ENCODE results near the gene PADI1.

Gene PADI1

DNA sequence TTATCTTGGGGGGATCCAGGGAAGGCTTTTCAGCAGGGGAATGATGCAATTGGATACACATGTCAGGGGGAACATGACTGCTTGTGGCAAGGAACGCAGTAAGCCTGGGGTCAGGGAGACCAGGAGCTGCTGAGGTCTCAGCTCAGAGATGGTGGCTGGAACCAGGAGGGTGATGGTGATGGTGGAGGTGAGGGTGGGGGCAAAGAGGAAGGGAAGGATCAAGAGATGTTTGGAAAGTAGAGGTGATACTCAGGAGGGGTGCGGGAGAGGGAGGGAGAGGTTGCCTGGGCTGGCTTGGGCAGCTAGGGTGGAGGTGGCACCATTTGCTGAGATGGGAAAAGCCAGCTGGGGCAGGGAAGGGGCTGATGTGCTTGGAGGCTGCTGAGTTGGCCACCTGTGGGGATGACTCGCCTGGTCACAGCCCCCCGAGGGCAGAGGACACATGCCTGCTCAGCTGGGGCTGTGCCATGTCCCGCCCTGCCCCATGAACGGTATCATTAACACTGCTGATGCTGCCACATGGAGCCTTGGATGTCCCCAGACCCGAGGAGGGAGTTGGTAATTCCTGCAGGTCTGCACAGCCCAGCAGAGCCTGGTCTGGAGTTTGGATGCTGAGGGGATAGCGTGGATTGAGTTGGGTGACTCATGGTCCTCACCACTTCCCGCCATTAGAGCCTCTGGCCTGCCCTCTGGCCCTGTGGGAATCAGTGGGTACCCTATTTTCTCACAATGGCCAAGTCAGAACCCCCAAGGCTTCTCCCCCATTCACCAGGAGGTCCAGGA lies 6.3 kb upstream of the PADI1 start:
- DNase-seq (ENCODE audit: low read depth): no peak

DNA sequence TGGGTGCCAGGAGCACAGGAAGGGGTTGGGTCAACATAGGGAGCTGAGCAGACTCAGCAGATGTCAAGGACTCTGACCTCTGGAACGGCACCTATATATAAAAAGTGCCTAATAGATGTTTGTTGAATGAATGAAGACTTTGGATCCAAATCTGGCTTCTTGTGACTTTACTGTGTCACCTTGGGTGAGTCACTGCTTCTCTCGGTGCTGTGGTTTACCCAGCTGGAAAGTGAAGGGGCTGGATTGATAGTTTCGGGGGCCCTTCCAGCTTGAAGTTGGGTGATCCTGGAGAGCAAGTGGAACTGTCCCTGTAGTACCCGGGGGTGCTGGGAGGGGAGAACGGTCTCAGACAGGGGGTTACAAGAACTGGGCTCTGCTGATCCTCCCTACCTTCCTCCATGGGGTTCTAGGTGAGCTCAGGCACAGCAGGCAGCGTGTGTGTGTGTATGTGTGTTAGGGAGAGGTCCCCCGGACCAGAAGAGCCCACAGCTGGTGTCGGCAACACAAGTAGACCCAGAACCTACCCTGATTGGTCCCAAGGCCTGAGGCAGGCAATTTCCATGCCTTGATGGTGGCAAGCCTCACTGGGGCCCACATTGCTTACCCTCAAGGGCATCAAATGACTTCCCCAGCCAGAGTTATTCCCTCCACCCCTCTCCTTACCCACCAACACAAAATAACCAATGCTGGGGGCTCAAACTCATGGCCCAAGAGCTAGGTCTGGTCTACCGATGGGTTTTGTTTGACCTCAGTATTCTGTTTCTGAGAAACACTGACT lies 5.5 kb upstream of the PADI1 start:
- no peak for DNase-seq (ENCODE audit: low read depth)

GRCh38 chr1:17200246-17200645 lies 4.7 kb upstream of the PADI1 start:
- DNase-seq (ENCODE audit: low read depth): no peak

GRCh38 chr1:17200756-17201155 lies 4.2 kb upstream of the PADI1 start:
- DNase-seq (ENCODE audit: low read depth): no peak

GRCh38 chr1:17201201-17202021 lies 3.5 kb upstream of the PADI1 start:
- DNase-seq (ENCODE audit: low read depth): no peak

GRCh38 chr1:17205652-17206051 lies 724 bp downstream of the PADI1 start:
- DNase-seq (ENCODE audit: low read depth): no peak

DNA sequence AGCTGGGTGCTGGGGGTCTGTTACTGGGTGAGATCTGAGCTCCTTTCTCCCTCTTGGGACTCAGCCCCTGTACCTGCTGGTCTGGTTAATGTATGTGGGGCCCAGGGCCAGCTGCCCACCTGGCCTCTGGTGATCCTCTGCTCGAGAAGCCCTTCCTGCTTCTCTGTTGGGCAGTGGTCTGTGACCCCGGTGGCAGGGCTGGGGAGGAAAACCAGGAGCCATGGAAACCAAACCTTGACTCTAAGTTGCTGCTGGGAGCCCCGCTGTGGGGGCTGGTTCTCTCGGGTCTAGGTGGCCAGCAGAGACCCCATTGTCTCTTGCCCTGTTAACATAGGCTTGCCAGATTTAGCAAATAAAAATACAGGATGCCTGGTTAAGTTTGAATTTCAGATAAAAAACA lies 1.3 kb downstream of the PADI1 start:
- no peak for DNase-seq (ENCODE audit: low read depth)

DNA sequence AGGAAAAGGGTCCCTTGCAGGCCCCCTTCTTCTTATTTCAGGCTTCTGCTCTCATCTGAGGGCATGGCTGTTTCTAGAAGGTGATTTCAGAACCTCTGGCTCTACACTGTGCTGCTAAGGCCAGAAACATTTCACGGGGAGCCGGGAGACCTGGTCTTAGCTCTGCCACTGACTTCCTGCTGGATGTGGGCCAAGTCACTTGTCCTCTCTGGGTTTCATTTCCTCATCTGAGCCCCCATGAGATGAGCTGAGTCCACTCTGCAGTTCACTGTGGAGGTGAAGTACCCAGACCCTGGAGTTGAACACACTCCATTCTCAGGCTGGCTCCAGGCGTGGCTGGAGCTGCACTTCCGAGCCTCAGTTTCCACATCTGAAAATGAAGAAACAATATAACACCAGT lies 2.1 kb downstream of the PADI1 start:
- DNase-seq (ENCODE audit: low read depth): no peak

DNA sequence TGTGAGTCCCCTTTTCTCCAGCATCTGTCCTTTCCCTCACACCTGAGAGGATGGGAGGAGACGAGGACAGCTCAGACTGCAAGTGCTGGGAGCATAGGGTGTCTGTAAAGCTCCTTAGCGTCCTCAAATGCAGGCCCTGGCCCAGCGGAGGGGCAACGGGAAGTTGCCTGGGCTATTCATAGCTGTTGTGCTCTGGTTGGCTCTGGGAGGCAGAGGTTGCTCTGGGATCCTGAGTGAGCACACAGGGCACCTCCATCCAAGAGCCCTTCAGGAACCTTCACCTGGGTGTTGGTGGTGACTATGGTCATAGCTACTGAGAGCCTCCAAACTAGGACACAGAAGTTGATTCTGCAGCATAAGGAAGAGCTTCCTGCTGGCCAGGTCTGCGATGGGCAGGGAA lies 2.6 kb downstream of the PADI1 start:
- DNase-seq (ENCODE audit: low read depth): no peak

DNA sequence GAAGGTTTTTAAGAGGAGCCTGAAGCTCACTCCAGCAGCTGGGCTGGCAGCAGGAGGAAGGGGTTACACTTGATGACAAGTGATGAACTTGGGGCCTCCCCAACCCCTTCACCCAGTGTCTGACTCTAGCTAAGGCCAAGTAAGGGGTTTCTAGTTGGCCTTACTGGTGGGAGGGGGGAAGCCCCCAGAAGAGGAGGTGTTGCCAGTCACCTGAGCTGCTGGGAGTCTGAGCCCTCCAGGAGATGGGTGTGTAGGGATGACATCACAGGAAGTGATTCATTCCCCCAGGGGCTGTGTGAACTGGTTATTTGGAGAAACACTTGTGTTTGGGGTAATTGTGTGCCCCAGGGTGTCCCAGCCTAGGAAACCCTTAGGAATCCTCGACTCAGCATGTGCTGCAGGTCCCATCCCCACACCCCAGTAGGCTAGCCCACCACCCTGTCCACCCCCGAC lies 3.1 kb downstream of the PADI1 start:
- no peak for DNase-seq (ENCODE audit: low read depth)

- no peak for DNase-seq (ENCODE audit: low read depth)
These were observed 3.6 kb downstream of the PADI1 start for GRCh38 chr1:17208546-17208945.

GRCh38 chr1:17209430-17209829 lies 4.5 kb downstream of the PADI1 start:
- DNase-seq (ENCODE audit: low read depth): no peak

DNA sequence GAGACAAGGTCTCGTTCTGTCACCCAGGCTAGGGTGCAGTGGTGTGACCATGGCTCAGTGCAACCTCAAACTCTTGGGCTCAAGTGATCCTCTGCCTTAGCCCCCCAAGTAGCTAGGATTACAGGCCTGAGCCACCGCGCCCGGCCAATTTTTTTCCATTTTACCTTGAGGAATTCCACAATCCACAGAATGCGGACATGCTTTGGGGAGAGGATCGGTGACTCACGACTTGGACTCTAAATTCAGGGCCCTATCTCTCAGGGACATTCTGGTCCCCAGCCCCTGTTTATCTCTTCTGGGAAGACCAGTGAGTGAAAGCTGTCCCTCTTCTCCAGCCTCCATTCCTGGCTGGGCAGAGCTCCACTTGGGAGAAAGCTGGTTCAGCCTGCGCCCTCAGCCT lies 5.2 kb downstream of the PADI1 start:
- DNase-seq (ENCODE audit: low read depth): no peak

DNA sequence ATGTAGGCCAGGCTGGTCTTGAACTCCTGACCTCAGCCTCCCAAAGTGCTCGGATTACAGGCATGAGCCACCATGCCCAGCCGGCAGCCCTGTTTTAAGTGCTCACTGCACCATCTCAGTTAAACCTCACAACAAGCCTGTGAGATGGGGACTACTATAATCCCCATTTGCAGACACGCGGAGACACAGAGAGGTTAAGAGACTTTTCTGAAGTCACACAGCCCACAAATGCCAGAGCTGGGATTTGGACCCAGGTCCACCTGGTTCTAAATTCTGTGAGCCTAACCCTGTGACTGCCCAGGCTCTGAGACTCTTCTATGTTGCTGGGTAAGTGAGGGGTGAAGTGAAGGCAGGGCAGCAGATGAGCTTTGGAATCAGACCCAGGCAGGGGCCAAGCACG lies 6.4 kb downstream of the PADI1 start:
- no peak for DNase-seq (ENCODE audit: low read depth)

- DNase-seq (ENCODE audit: low read depth): no peak
These were observed 7.1 kb downstream of the PADI1 start for GRCh38 chr1:17212009-17212408.

- peak; percentile 33 for DNase-seq (ENCODE audit: low read depth)
These were observed 7.7 kb downstream of the PADI1 start for GRCh38 chr1:17212487-17213121.

DNA sequence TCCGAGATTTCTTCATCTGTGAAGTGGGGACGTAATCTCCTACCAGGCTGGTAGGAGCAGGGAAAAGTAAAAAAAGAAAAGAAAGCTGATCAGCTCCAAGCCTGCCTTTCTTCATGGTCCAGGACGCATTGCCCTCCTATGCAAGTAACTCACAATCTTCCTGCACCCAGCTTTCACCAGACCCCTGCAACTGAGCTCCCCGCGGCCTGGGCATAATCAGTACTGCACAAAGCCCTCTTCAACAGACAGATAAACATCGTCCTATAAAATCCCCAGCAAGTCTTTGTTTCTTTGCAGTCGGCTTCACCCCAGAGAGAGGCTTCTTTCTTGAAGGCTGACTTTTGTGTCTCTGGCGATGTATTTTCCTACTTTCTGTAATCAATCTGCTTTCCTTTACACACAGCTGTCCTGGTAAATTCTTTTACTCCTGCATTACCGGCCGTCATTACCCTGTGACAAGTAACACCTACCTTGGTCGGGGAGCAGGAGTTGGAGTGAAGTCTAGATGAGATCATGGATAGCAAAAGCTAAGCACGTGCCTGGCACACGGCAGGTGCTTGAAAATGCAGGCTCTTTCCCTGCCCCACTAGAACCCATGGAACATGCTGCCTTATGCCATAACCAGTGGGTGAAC lies 8.3 kb downstream of the PADI1 start:
- no peak for DNase-seq (ENCODE audit: low read depth)

DNA sequence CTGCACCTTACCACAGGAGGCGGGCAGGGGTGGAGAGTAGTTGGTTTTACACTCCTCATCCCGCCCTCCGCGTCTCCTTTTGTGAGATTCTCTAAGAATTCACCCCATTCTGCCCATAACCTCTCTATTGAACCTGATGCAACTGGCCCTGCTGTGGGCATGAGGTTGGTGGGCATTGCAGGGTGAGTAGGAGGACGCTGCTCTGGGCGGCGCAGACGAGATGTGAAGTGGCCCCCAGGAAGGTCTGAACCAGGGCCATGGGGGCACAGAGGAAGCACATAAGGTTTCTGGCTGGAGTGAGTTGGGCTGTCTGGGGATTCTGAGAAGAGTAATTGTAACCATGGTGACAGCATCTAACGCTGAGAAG lies 8.8 kb downstream of the PADI1 start:
- no peak for DNase-seq (ENCODE audit: low read depth)

- DNase-seq (ENCODE audit: low read depth): no peak
These were observed 10.1 kb downstream of the PADI1 start for GRCh38 chr1:17214876-17215544.

DNA sequence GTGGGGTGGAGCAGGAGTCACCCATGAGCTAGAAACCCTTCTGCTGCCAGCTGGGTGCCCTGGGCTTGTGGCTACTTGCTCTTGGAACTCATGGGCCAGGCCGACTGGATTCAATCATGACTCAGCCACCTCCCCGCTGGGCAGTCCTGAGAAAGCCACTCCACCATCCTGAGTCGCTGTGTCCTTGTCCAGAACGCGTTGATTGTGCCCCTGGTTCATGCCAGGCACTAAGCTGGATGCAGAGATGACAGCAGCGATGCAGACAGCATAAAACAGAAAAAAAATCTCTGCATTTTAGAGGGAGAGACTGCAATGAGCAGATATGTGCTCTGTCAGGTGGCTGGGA lies 10.6 kb downstream of the PADI1 start:
- DNase-seq (ENCODE audit: low read depth): no peak

DNA sequence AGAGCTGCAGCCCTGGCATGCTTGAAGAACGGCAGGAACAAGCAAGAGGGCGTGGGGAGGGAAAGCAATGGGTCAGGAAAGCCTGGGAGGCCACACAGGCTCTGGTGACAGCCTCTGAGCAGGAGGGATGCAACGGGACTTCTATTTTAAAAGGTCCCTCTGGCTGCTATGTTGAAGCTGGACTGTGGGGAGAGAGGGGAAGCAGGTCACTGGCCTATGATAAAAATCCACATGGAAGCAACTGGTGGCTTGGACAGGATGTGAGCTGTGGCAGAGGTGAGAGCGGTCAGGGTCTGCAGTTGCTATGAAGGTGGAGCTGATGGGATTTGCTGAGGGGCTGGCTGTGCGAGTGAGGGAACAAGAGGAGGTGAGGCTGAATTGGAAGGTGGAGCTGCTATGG lies 11.2 kb downstream of the PADI1 start:
- DNase-seq (ENCODE audit: low read depth): no peak

Measured in activated T-helper 1 cell treated with Interleukin-2 at 50 U/mL for 16 hours (primary cell).